Measurements from ENCODE around the gene DOCK3.
"Not testable (repeated sequence)": the region's sequence is repeated elsewhere in the genome, so short reads cannot be mapped to it uniquely, and the experiment has no call there.

Gene DOCK3

DNA sequence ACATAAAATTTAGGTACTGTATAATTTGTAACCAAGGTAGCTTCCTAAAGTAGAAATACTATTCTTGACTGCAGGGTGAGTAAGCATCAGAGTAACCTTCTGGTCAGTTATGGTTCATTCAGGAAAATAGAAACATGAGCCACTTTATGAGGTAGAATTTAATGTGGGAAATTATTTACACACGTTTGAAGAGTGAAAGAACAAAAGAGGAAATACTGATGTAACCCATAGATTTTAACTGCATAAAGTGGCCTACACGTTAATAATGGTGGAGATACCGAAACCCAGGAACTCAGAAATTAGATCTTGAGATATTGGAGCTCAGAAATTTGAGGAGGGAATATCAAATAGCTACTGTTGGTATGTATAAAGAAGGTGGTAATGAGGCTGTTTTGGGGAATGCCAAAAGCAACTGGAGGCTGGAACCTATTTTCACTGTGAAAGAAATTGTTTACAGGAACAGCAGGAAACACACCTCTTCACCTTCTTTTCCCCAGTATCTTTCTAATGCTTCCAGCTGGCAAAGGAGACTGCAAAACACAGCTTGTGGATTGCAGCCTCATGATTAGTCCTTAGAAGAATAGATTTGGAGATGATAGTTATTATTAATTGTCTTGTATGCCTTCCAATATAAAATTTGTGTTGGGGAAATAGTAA lies 216.1 kb downstream of the DOCK3 start:
- no peak for TF ChIP-seq TAF1 (IDR thresholded peaks at IDR 0.05; ENCODE audit: low read depth, low read length)
- TF ChIP-seq POLR2AphosphoS5 (IDR thresholded peaks at IDR 0.05; ENCODE audit: low read depth, low read length) = no peak
- TF ChIP-seq PAX5 (IDR thresholded peaks at IDR 0.05; ENCODE audit: insufficient read depth, low read length, severe bottlenecking) = no peak
- no peak for TF ChIP-seq POLR2A (IDR thresholded peaks at IDR 0.05; ENCODE audit: low read depth, low read length)
- no peak for TF ChIP-seq SPI1 (IDR thresholded peaks at IDR 0.05; ENCODE audit: low read depth, low read length)
- TF ChIP-seq POU2F2 (IDR thresholded peaks at IDR 0.05; ENCODE audit: low read depth, low read length) = no peak
- FAIRE-seq (no peak), DNase-seq (ENCODE audit: insufficient read length, low spot score) (no peak)

DNA sequence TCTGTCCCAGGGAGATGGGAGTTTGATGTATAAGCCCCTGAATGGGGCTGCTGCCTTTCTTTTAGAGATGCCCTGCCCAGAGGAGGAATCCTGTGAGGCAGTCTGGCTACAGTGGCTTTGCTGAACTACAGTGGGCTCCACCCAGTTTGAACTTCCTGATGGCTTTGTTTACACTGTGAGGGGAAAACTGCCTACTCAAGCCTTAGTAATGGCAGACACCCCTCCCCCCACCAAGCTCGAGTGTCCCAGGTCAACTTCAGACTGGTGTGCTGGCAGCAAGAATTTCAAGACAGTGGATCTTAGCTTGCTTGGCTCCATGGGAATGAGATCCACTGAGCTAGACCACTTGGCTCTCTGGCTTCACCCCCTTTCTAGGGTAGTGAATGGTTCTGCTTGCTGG lies 226.4 kb downstream of the DOCK3 start:
- not testable (repeated sequence) for FAIRE-seq; DNase-seq (ENCODE audit: insufficient read length, low spot score)

DNA sequence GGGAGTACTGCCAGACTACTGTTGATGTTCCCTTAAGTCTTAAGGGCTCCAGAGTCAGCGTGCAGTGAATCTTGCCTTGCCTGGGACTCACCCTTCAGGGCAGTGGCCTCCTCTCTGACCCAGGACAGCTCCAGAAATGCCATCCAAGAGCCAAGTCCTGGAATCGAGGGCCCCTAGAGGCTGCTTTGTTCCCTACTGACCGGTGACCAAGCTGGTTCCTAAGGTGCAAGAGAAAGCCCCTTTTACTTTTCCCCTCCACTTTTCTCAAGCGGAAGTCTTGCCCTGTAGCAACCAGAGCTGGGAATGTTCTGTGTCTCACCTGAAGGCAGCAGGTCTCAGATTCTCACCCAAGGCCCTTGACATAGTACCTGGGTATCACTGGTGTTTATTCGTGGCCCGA lies 238.0 kb downstream of the DOCK3 start:
- FAIRE-seq (no peak), DNase-seq (ENCODE audit: insufficient read length, low spot score) (no peak)
- TF ChIP-seq POLR2A (IDR thresholded peaks at IDR 0.05; ENCODE audit: low read depth, low read length) = no peak
- no peak for TF ChIP-seq PAX5 (IDR thresholded peaks at IDR 0.05; ENCODE audit: insufficient read depth, low read length, severe bottlenecking)
- no peak for TF ChIP-seq SPI1 (IDR thresholded peaks at IDR 0.05; ENCODE audit: low read depth, low read length)
- TF ChIP-seq POU2F2 (IDR thresholded peaks at IDR 0.05; ENCODE audit: low read depth, low read length) = no peak
- no peak for TF ChIP-seq POLR2AphosphoS5 (IDR thresholded peaks at IDR 0.05; ENCODE audit: low read depth, low read length)
- TF ChIP-seq TAF1 (IDR thresholded peaks at IDR 0.05; ENCODE audit: low read depth, low read length) = no peak

DNA sequence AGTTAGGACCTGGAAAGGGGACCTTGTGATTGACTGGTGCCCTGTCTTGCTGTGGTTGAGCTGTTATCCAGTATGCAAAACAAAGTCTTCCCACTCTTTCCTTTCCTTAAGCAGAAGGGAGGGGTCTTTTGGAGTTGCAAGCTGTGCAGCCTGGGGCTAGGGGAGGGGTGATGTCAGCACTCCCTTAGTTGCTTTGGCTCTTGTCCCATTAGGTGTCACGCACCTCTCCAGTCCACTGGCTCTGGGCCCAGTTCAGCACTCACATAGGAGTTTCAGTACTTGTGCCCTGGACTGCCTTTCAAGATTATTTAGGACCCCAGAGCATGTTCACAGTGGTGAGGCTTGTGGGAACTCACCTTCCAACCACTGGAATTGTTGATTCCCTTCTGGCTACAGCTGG lies 238.5 kb downstream of the DOCK3 start:
- FAIRE-seq = no peak
- no peak for TF ChIP-seq POU2F2 (IDR thresholded peaks at IDR 0.05; ENCODE audit: low read depth, low read length)
- TF ChIP-seq PAX5 (IDR thresholded peaks at IDR 0.05; ENCODE audit: insufficient read depth, low read length, severe bottlenecking) = no peak
- no peak for TF ChIP-seq SPI1 (IDR thresholded peaks at IDR 0.05; ENCODE audit: low read depth, low read length)
- TF ChIP-seq TAF1 (IDR thresholded peaks at IDR 0.05; ENCODE audit: low read depth, low read length) = no peak
- no peak for DNase-seq (ENCODE audit: insufficient read length, low spot score)

DNA sequence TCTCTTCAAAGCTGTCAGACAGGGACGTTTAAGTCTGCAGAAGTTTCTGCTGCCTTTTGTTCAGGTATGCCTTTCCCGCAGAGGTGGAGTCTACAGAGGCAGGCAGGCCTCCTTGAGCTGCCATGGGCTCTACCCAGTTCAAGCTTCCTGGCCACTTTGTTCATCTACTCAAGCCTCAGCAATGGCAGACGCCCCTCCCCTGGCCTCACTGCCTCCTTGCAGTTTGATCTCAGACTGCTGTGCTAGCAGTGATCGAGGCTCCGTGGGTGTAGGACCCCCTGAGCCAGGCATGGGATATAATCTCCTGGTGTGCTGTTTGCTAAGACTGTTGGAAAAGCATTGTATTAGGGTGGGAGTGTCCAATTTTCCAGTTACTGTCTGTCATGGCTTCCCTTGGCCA lies 247.3 kb downstream of the DOCK3 start:
- not testable (repeated sequence) for FAIRE-seq; DNase-seq (ENCODE audit: insufficient read length, low spot score)

DNA sequence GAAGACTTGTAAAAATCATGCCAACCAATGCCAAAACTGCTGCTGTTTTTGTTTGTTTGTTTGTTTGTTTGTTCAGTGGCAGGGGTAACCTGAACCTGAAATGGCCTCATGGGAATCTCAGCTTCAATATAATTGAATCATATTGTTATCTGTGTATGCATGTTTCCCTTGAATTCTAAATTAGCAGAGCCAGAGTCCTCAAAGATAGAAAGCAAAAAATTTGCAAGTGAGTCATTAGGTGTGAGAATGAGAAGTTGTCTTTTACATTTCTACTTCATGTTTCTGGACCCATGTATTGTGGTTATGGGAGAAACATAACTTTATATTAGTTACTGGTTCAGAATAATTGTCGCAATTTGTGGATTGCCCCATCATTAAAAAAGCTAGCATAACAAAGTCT lies 249.2 kb downstream of the DOCK3 start:
- TF ChIP-seq POLR2A (IDR thresholded peaks at IDR 0.05; ENCODE audit: low read depth, low read length) (no peak), POU2F2 (IDR thresholded peaks at IDR 0.05; ENCODE audit: low read depth, low read length) (no peak)
- FAIRE-seq = no peak

DNA sequence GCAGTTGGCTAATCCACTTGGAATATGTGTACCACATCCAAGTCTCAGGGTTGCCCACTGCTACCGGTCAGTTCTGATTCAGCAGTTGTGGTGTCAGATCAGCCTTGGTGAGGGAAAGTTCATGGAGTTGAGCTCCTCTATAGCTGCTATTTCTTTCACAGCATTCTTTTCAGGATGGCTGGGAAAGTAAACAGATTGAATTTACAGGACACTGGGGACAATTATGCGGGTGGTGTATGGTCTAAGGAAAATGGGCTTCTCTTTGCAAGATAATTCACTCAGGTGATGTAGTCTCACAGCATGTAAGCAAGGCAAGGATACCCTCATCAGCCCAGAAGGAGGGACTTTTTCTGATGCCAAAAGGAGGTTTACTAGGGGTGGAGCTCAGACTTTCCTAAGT lies 249.9 kb downstream of the DOCK3 start:
- TF ChIP-seq POLR2AphosphoS5 (IDR thresholded peaks at IDR 0.05; ENCODE audit: low read depth, low read length) = no peak
- no peak for TF ChIP-seq POU2F2 (IDR thresholded peaks at IDR 0.05; ENCODE audit: low read depth, low read length)
- TF ChIP-seq SPI1 (IDR thresholded peaks at IDR 0.05; ENCODE audit: low read depth, low read length) = no peak
- TF ChIP-seq TAF1 (IDR thresholded peaks at IDR 0.05; ENCODE audit: low read depth, low read length) = no peak
- no peak for TF ChIP-seq POLR2A (IDR thresholded peaks at IDR 0.05; ENCODE audit: low read depth, low read length)
- TF ChIP-seq PAX5 (IDR thresholded peaks at IDR 0.05; ENCODE audit: insufficient read depth, low read length, severe bottlenecking) = no peak
- DNase-seq (ENCODE audit: insufficient read length, low spot score) = no peak
- FAIRE-seq = no peak

More for the DNA sequence above, 249.2 kb downstream of the DOCK3 start:
- no peak for DNase-seq (ENCODE audit: insufficient read length, low spot score)

DNA sequence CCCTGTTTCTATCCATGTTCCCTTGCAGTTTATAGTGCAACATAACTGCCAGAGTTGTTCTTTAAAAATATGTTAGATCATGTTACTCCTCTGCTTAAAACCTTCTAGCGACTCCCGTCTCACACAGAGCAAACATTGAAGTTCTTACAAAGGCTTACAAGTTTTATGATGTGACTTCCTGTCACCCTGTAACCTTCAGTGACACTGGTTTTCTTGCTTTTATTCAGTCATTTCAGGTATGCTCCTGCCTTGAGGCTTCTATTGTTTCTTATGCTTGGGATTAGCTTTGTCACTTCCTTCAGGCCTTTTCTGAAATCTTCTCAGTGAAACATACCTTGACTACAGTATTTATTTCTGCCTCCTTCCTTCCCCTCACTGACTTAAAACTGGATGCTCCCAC lies 252.1 kb downstream of the DOCK3 start:
- no peak for DNase-seq (ENCODE audit: insufficient read length, low spot score)
- TF ChIP-seq POLR2AphosphoS5 (IDR thresholded peaks at IDR 0.05; ENCODE audit: low read depth, low read length) = no peak
- FAIRE-seq = no peak

DNA sequence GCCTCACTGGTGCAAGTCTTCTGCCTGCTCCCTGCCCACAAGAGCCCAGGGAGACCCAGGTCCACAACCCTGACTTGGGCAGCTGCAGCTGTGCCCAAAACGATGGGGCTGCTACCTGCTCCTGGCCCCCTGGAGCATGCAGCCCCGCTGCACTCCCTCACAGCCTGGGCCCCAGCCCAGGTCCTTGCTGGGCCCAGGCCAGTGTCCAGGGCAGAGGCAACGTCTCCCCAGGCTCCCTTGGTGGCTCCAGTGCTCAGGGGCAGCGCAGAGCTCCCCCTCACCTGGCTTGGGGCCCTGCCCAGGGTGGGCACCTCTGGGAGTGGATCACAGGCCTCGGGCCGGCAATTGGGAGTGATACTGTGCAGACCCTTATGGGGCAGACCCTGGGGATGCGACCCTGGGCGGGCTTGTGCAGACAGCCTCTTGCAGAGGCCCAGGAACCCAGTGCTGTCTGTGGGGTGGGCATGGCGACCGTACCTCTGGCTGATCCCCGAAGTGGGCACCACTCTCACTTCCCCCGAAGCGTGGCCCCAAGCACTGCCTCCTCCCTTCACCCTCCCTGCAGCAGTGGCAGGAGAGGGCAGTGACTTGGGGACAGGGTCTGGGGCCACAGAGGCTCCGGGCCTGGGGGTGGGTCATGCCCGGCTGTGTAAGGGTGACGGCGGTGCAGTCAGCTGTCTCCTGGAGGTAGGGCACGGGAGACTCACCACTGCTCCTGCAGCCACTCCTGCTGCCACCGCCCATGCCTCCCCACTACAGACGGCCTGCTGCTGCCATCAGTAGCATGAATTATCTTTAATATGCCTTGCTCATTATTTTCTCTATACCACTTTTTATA lies 255.9 kb downstream of the DOCK3 start:
- TF ChIP-seq POLR2A (IDR thresholded peaks at IDR 0.05; ENCODE audit: low read depth, low read length) = no peak
- no peak for TF ChIP-seq TAF1 (IDR thresholded peaks at IDR 0.05; ENCODE audit: low read depth, low read length)
- TF ChIP-seq PAX5 (IDR thresholded peaks at IDR 0.05; ENCODE audit: insufficient read depth, low read length, severe bottlenecking) = no peak
- no peak for TF ChIP-seq POLR2AphosphoS5 (IDR thresholded peaks at IDR 0.05; ENCODE audit: low read depth, low read length)
- FAIRE-seq (no peak), DNase-seq (ENCODE audit: insufficient read length, low spot score) (no peak)

DNA sequence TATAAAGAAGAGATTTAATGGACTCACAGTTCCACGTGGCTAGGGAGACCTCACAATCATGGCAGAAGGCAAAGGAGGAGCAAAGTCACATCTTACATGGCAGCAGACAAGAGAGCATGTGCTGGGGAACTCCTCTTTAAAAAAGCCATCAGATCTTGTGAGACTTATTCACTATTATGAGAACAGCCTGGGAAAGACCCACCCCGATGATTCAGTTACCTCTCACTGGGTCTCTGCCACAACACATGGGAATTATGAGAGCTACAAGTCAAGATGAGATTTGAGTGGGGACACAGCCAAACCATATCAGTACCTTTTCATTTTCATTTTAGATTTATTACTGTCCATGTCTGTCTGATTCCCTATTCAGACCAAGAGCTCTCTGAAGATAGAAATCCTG lies 258.2 kb downstream of the DOCK3 start:
- not testable (repeated sequence) for FAIRE-seq; DNase-seq (ENCODE audit: insufficient read length, low spot score)

DNA sequence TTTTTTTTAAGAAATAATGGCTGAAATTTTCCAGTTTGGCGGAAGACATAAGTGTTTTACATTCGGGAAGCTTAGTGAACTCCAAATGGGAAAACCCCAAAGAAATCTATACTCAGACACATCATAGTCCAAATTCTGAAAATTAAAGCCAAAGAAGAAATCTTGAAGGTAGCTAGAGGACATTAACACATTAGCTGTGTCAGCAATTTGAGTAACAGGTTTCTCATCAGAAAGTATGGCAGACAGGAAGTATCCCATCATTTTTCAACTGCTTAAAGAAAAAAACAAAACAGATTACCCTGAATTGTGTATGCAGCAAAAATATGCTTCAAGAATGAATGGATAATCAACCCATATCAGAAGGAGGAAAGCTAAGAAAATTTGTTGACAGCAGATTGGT lies 261.7 kb downstream of the DOCK3 start:
- TF ChIP-seq POLR2AphosphoS5 (IDR thresholded peaks at IDR 0.05; ENCODE audit: low read depth, low read length) (no peak), POU2F2 (IDR thresholded peaks at IDR 0.05; ENCODE audit: low read depth, low read length) (no peak), POLR2A (IDR thresholded peaks at IDR 0.05; ENCODE audit: low read depth, low read length) (no peak), TAF1 (IDR thresholded peaks at IDR 0.05; ENCODE audit: low read depth, low read length) (no peak)
- no peak for FAIRE-seq
- no peak for DNase-seq (ENCODE audit: insufficient read length, low spot score)

Data from GM12891 (cell line).